ENCODE results near the gene CAMTA1.
A peak's percentile ranks its signal among the peaks of the same experiment; 100 is the strongest.

The CAMTA1 gene

DNA sequence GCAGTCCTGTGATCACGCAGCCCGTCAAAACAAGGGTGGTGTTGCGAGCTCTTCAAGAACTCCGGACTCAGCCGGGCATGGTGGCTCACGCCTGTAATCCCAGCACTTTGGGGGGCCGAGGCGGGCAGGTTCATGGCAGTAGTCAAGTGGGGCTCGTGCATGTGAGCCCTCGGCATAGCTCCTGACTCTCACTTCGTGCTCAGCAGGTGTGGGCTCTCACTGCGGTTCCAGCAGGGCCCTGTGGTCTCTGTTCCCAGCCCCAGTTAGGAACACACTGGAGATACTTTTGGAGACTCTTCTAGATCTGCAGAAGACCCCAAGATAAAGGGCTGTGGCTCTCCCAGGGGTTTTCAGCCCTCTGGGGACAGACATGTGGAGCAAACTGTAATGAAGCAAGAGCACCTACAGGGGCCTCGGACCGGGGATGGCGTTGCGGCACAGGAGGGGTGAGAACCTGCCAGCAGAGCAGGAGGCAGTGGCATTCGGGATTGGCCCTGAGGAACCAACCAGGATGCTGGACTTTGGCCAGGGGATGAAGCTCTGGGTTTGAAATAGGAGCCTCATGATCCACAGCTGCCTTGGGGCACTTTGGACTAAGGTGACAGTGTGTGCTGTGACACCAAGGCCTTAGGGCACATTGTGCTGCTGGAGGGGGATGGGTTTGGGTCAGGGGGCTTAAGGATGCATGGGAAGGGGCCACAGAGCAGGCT lies 443.2 kb downstream of the CAMTA1 start:
- no peak for DNase-seq (ENCODE audit: low read depth)
- H3K4me3 ChIP-seq (ENCODE audit: low read length) = no peak overlapping the region
- TF ChIP-seq CTCF (conservative IDR thresholded peaks at IDR 0.05; ENCODE audit: low read length) = no peak

GRCh38 chr1:7229186-7229585 lies 443.9 kb downstream of the CAMTA1 start:
- DNase-seq (ENCODE audit: low read depth) = no peak
- no peak for TF ChIP-seq CTCF (conservative IDR thresholded peaks at IDR 0.05; ENCODE audit: low read length)
- no peak overlapping the region for H3K4me3 ChIP-seq (ENCODE audit: low read length)

DNA sequence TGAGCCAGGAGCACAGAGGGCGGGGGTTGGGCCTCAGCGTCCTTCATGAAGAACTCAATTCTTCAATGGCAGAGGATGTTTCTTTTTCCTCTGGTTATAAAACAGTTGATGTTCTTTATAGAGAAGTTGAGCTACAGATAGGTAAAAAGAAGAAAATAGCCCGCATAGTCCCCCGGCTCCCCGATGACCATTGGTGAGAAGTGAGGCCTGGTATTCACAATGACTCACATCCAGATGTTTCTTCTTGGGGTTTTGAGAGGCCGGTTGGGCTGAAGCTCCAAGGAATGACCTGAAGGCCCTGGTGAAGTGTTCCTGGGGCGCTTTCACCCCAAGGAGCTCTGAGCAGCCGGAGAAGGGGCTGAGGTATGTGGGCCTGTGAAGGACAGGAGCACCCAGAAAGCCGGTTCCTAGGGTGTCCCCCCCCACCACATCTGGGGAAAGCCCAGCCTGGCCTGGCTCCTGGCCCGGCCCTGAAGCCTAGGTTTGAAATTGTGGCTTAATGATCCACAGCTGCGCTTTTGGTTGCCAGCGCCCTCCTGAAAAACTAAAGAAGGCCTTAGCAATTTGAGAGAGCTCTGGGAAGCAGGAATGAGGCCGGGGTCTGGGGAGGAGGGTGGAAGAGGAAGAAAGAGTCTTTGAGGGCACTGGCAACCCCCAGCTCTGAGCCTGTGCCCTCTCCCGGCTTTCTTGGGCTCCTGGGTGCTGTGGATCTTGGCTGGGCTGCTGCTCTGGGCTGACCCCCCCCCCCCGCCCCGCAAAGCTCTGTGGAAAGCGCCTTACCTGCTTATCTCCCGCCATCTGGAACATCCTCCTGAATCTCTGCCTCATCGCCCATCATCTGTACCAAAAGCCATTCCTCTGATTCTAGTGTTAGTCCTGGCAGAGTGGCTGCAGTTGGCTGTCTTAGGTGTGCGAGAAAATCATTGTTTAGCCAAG lies 444.7 kb downstream of the CAMTA1 start:
- H3K4me3 ChIP-seq (ENCODE audit: low read length) = no peak overlapping the region
- DNase-seq (ENCODE audit: low read depth) = peak; percentile 51
- TF ChIP-seq CTCF (conservative IDR thresholded peaks at IDR 0.05; ENCODE audit: low read length) = no peak

DNA sequence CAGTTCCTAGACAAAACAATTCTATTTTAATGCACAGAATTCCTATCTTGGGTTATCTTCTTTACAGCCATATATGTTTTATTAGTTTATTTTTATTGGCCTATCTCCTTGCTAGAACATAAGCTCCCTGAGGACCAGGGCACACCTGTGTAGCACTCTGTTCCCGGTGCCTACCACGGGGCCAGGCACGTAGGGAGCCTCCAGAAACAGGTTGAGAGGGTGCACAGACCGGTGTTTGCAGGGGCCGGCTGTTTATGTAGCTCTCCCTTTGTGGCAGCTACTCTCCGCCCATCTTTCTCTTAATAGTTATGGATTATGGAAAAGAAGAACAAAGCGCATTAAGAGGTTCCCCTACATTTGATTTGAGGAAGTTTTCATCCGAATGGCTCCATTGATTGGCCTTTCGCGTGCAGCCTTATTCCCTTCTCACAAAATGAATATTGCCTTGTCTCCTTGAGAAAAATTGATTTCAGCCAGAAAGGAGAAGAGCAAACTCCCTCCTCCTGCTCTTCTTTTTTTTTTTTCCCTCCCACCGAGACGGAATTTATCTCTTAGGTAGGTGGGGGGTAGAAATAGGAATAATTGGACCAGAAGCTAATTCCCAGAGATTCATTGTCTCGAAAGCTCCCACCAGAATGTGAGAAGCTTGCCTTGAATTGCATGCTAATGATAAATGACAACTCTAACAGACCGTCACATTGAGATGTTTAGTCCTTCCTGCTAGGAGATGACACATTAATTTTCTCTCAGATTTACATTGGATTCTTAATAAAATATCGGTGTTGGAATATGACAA lies 447.4 kb downstream of the CAMTA1 start:
- DNase-seq (ENCODE audit: low read depth) = no peak
- no peak overlapping the region for H3K4me3 ChIP-seq (ENCODE audit: low read length)
- no peak for TF ChIP-seq CTCF (conservative IDR thresholded peaks at IDR 0.05; ENCODE audit: low read length)

DNA sequence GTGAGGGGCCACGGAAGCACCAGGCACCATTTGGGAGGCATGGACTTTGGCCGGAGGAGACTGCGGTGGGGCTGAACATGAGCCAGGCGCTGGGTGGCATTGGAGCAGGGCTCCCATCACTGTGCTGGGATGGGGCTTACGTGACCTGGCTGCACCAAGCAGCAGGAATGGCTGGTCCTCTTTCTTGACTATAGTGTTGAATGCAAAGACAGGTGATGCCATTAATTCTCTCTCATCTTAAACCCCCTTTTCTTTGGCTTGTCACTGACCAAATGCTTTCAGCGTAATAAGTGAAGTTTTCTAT lies 447.9 kb downstream of the CAMTA1 start:
- no peak for TF ChIP-seq CTCF (conservative IDR thresholded peaks at IDR 0.05; ENCODE audit: low read length)

DNA sequence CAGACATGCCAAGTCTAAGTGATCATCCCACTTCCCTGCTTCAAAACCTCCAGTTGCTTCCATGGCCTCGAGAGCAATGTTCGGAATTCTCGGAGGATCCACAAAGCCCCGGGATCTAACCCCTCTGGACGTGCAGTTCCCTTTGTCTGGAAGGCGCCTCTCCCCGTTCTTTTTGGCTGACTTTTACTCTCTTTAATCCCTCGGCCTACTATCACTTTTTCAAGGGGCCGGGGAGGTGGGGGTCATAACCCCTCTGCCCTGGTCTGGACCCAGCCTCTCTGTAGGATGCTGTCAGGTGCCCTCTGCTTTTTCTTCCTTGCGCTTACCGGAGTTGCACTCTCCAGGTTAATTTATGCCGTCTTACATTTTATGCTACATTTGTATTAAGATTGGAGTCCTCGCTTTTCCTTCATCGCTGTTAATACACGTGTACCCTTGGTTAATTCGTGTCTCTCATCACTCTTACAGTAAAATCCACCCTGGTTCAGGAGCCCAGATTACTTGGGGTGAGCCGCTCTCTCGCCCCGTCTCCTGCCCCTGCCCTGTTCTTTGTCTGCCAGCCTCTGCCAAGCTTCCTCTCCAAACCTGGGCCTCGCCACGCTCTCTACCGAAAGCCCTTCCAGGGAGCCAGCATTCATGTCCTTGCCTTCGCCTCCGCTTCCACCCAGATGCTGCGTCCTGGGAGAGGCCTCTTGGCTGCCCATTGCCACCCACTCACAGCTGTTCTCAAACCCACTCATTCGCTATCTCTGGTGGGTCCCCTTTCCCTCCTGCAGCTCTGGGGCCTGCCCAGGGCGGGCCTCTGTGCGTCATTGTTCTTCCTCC lies 448.6 kb downstream of the CAMTA1 start:
- TF ChIP-seq CTCF (conservative IDR thresholded peaks at IDR 0.05; ENCODE audit: low read length) = no peak
- no peak overlapping the region for H3K4me3 ChIP-seq (ENCODE audit: low read length)
- no peak for DNase-seq (ENCODE audit: low read depth)

More for the DNA sequence above, 447.9 kb downstream of the CAMTA1 start:
- no peak for DNase-seq (ENCODE audit: low read depth)
- no peak overlapping the region for H3K4me3 ChIP-seq (ENCODE audit: low read length)
